Cortex of kidney (tissue), 1 donor: Measurements from ENCODE around the gene S100A11.

Experiments
- DNase-seq: peaks from one replicate; lab custom pipeline; 2025; lab: John Stamatoyannopoulos, UW

The S100A11 gene

DNA sequence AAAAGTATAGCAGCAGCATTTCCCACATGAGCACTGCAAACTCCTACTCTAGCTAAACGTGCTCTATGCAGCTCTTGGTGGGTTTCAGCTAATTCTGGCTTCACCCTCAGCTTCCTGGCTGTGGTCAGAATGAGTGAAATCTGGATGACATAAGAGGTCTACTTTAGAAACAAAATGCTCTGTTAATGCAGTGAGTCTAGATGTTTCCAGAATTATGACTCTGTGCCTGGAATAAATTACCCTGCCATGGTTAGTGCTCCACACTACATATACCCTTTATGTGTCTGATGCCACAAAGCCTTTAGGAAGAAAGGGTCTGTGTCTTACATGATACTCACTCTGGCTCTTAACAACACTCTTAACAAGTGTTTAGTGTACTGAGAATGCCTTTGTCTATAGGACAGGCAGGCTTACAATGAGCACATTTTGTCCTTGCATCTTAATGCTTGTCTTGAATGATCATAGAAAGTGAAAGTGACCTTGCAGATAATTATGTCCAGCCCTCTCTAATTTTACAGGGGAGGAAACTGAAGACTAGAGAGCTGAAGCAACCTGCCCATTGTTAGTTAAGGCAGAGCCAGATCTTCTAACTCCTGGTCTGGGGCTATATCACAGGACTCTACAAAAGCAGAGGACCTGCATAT is 52.4 kb downstream of the S100A11 start:
- DNase-seq = no peak
